Stimulated activated CD8-positive, alpha-beta memory T cell treated with anti-CD3 and anti-CD28 coated beads, Interleukin-12 subunit alpha, Interleukin-12 subunit beta, amount 100 ng/mL, for 4 hours (primary cell): ENCODE results near the gene CTXND1.
A peak's percentile ranks its signal among the peaks of the same experiment; 100 is the strongest.
"Not testable (repeated sequence)": the region's sequence is repeated elsewhere in the genome, so short reads cannot be mapped to it uniquely, and the experiment has no call there.

Experiments used
- DNase-seq: peaks from one replicate; pipeline ENCODE4 v3.0.0-alpha.2; 2020; ENCODE audit warnings: low read depth

Gene CTXND1

GRCh38 chr15:80159301-80159700 is 92.7 kb downstream of the CTXND1 start:
- no peak for DNase-seq

DNA sequence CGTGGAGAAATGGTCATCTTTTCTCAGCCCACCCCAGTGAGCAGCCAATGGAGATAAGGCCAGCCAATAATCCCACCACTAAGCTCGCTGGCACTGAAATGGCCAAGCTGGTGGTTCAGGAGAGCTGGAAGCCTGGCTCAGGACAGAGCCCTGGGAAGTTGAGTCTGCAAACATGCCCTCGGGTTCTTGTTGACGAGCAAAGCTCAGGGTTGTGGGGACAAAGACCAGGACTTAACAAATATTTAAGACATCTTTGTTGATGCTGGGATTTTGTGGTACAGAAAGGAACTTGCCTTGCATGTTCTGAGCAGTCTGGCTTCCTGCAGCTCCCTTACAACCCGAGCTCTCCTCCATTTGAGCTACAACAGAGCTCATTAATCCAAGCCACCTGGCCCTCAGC is 94.8 kb downstream of the CTXND1 start:
- DNase-seq, result no peak

- DNase-seq, result no peak
These were observed 95.8 kb downstream of the CTXND1 start for GRCh38 chr15:80156176-80156720.

- not testable (repeated sequence) for DNase-seq
These were observed 96.4 kb downstream of the CTXND1 start for GRCh38 chr15:80155378-80156175.

DNA sequence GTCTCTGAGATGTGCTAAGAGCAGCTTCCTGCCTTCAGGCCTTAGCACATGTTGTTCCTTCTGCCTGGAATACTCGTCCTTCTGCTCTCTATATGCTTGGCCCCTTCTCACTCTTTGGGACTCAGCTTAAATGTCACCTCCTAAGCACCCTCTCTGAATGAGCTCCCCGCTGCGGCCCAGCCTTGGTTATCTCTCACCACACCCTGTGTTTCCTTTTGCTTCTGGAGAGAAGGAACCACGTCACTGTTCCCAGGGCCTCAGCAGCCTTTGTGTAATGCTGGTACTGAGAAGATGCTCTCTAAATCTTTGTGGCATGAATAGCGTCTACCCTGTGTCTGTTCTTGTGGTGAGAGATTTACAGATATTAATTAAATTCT is 97.0 kb downstream of the CTXND1 start:
- DNase-seq, result no peak

GRCh38 chr15:80154336-80154735 is 97.7 kb downstream of the CTXND1 start:
- no peak for DNase-seq

DNA sequence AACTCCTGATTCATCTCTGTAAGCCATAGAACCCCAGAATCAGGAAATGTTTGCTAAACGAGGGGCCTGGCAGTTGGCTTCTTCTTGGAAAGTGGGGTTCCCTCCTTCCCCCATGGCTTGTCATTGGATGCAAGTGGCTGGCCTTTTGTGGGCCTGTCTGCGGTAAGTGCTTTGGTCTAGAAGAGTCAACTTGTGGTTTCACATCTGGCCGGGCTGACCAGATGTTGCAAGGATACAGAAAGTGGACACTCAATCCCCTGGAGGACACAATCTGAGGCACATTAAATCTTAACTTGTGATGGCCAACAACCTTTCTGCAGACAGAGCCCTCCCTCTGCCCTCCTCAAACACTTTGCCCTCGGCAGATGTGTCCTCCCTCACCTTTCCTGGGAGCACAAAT is 98.1 kb downstream of the CTXND1 start:
- DNase-seq, result no peak

DNA sequence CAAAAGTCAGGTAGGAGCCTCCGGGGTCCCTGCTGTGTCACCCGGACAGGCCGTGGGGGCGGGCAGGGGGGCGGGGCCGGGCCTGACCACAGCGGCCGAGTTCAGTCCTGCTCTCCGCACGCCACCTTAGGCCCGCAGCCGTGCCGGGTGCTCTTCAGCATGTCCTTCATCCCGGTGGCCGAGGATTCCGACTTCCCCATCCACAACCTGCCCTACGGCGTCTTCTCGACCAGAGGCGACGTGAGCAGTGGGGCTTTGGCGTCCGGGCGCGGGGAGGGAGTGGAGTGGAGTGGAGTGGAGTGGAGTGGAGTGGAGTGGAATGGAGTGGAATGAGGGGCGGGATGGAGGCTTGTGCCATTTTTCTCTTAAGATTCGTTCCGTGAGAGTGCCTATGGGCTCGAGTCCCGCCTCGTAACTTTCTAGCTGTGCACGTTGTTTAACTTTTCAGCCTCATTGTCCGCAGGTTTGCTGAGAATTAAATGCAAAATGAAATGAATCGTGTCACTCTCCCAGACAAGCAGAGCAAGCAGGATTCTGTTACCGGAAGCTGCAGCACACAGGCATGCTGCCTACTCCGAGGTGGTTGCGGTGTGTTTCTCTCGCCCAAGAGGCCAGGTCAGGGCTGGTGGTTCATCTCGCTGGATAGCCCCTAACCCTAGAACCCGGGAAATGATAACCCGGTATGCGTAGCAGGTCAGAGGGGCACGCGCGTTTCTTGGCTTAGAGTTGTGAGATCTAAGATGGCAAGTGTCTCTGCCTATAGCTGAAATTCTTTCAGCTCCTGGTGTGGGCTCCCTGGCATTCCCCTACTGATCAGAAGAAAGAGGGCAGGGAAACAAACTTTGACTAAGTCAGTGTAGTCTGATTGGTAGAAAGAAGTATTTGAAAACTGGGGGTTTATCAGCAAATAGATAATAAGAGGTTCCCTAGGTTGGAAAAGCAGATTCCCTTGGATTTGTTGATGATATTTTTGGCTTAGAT is 98.8 kb downstream of the CTXND1 start, which contains the start of gene FAH:
Gene FAH, plus strand, starts transcription at position 104 of the 981 bp plus-strand sequence. Its CDS starts 56 bp downstream, at position 160.
- DNase-seq, result no peak

- peak; percentile 75 for DNase-seq
These were observed 99.7 kb downstream of the CTXND1 start for GRCh38 chr15:80152180-80152895.

DNA sequence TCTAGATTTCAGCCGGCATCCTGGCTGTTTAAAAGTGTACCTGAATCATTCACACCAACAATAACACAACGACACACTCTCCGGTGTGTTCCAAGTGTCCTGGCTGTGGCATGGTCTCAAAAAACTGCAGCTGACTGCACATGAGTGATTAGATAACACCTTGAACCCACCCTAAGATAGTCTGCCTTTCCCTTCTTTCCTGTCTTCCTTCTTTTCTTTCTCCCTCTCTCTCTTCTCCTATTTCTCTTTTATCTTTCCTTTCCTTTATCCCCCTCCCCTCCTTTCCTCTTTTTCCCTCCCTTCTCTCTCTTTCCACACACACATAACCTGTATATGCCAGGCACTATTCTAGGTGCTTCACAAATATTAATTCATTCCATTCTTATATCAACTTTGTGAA is 100.4 kb downstream of the CTXND1 start:
- no peak for DNase-seq

- no peak for DNase-seq
These were observed 100.9 kb downstream of the CTXND1 start for GRCh38 chr15:80151148-80151547.
